Pancreas (tissue), 10 donors: Measurements from ENCODE around the gene MTTP. TPM values are rescaled to one million over a fixed set of nuclear protein-coding genes. Genes with fewer than 3 reads are reported as not detected.

Experiments used
- ATAC-seq, 4 donors: fragments of 200-7000 bp; cut with Tn5 transposase; one replicate each; pipeline versions ENCODE4 v1.8.0 to v1.9.1; 2020; ENCODE audit warnings: mild to moderate bottlenecking in 4 of 4, moderate library complexity in 4 of 4
- DNase-seq, 6 donors: peaks; one replicate each; pipeline ENCODE4 v3.0.0-alpha.2; 2020
- FAIRE-seq: peaks from 2 replicates; lab custom pipeline; 2012; peaks lifted over from hg19 to GRCh38; lab: Jason Lieb, UNC
- H3K27ac ChIP-seq, 4 donors: fragments of 200-600 bp; sonication (generic); 1 replicate in 3 of 4; 2 replicates in 1 of 4; pipeline versions ENCODE4 v1.5.0 to v1.8.0; 2020
- H3K27me3 ChIP-seq, 4 donors: fragments of 200-600 bp; one replicate each; pipeline ENCODE4 v1.8.0; 2021
- H3K36me3 ChIP-seq, 3 donors: fragments of 200-600 bp; sonication (generic) in 1 of 3; one replicate each; pipeline versions ENCODE4 v1.5.0 to v1.8.0; 2020 to 2021
- H3K4me1 ChIP-seq, 3 donors: fragments of 200-600 bp; one replicate each; pipeline ENCODE4 v1.8.0; 2021
- H3K4me3 ChIP-seq, 4 donors: fragments of 200-600 bp; sonication (generic) in 2 of 4; one replicate each; pipeline versions ENCODE4 v1.5.0 to v1.8.0; 2020 to 2021
- H3K9me3 ChIP-seq, 4 donors: fragments of 200-600 bp; one replicate each; pipeline ENCODE4 v1.8.0; 2021
- WGBS, 2 donors: extraction: QIAGEN DNeasy Blood & Tissue Kit; methylation state at CpG; one replicate each; pipeline ENCODE4 v1.1.7; 2013; 5-methylcytosine and 5-hydroxymethylcytosine counted together
- intact Hi-C, 3 donors: fragments of 100-400 bp; cut with DNase I; formaldehyde crosslinking; loops; one replicate each; pipeline versions ENCODE4 v1.11.1 to v1.14.2; 2022
- polyA plus RNA-seq, 2 donors: library from polyadenylated mRNA; stranded (reverse); fragments of 200-250 nt; gene quantifications; one replicate each; pipeline ENCODE4 v1.2.3, GENCODE V29; 2013
- total RNA-seq, 6 donors: library from RNA; stranded (reverse); fragmentation: NEBNext Ultra II Directional in 4 of 6; extraction: Animal tissue kit (Norgen Biotek cat#: 25700) in 4 of 6; gene quantifications; one replicate each; pipeline versions ENCODE4 v1.2.1 to v1.2.4, GENCODE V29; 2021 to 2023
- TF ChIP-seq, protein P1 (sequence below), 4 donors: fragments of 200-600 bp; sonication (generic) in 3 of 4; IDR thresholded peaks; one replicate each; pipeline versions ENCODE4 v1.5.0 to v1.8.0; 2021; ENCODE audit warnings: antibody characterized with exemption in 4 of 4
- donor health status: healthy with polysubstance abuse.
- donor health status: DM: no; HTN: no; CAD: no; lungs with moderate emphysema.
- donor health status: DM: no; HTN: no; CAD: no.
- donor health status: control.
- donor health status: control.
- donor health status: Bipolar disorder and iron deficiency.
- donor health status: DM: yes; HTN: yes; CAD: no.
- donor health status: DM: no; HTN: no; CAD: no.
- donor health status: DM: no; HTN: no; CAD: no.
- donor health status: DM: yes; HTN: yes; CAD: no.

MTTP gene
- total and polyA plus RNA-seq, 8 donors = 0.04 to 0.28 (median 0.05) TPM; not detected in 5

DNA sequence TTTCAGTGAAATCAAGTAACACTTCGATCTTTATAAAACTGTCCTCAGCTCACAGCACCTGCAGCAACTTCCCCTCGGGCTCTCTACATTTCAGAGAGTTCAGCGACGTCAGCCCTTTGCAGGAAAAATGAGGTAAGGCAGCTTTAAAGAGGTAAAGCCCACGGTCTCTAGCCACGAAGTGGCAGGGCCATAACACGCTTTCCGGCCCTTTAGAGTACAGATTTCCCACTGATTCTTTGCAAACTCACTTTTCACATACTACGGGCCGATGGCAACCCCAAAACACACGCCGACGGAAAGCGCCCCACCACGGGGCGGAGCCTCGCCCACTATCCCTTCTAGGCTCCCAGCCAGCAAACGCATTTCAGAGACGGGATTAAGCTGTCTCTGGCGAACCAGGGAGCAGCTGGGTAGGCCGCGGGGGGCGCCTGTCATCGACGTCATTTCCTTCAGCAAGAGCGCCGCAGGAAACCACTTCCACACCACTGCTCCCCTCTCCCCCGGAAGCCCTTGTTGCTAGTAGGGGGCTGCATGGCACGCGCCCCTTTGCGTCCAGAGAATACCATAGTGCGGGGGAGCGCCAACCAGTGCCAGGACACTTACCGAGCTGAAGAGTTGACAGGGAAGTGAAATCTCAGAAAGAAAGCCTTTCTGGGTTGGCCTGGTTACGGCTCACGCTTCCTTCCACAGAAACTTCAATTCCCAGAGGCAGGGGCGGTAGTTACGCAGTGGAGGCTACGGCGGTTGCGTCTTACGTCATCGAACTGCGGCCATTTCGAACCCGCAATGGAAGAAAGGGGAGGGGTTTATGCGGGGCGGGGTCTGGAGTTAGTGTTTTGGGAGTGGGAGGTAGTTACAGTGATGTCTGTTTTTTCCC is 11.1 kb upstream of the MTTP start, which contains the start of gene TRMT10A:
Gene TRMT10A, minus strand, starts transcription at position 730 of the 877 bp plus-strand sequence. CDS start 4,701 bp downstream, outside the sequence.
- FAIRE-seq = peak; percentile 83

DNA sequence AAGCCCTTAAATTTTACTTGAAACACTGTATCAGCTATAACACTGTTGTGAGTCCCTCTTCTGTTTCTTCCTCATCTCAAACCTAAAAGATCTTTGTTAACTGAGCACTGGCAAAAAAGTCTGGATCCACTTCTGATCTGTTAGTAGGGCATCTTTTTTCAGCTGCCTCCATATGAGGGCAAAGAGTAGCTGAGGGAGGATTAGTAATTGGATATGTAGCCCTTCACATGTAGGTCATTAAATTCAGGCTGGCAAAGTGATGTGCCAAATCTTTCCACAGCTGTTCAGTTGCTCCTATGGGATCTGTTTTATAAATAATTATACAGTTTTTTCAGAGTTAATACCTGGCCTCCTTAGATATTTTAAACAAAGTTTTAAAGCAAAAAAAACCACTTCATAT is 9.7 kb upstream of the MTTP start:
- H3K4me1 ChIP-seq = no peaks in the 10 kb centered on the region
- DNase-seq (no peak), FAIRE-seq (no peak), ATAC-seq (no peak)
- TF ChIP-seq, protein P1, sequence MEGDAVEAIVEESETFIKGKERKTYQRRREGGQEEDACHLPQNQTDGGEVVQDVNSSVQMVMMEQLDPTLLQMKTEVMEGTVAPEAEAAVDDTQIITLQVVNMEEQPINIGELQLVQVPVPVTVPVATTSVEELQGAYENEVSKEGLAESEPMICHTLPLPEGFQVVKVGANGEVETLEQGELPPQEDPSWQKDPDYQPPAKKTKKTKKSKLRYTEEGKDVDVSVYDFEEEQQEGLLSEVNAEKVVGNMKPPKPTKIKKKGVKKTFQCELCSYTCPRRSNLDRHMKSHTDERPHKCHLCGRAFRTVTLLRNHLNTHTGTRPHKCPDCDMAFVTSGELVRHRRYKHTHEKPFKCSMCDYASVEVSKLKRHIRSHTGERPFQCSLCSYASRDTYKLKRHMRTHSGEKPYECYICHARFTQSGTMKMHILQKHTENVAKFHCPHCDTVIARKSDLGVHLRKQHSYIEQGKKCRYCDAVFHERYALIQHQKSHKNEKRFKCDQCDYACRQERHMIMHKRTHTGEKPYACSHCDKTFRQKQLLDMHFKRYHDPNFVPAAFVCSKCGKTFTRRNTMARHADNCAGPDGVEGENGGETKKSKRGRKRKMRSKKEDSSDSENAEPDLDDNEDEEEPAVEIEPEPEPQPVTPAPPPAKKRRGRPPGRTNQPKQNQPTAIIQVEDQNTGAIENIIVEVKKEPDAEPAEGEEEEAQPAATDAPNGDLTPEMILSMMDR (IDR thresholded peaks at IDR 0.05) = no peak
- H3K27ac ChIP-seq = no peak overlapping the region
- no peaks in the 10 kb centered on the region for H3K9me3 ChIP-seq
- no peak overlapping the region for H3K4me3 ChIP-seq
- intact Hi-C loops = loop anchor here in 1 of 3 donors (5.0 kb wide), 1 partner anchor 242 kb away; no protein-coding TSS in a partner anchor
- no peaks in the 10 kb centered on the region for H3K36me3 ChIP-seq
- no peaks in the 10 kb centered on the region for H3K27me3 ChIP-seq

More for the DNA sequence above, 11.1 kb upstream of the MTTP start, which contains the start of gene TRMT10A:
- no peaks in the 10 kb centered on the region for H3K27me3 ChIP-seq
- WGBS, 2 donors = 0% methylated on average over 48 of the region's 48 CpGs
- no peaks in the 10 kb centered on the region for H3K9me3 ChIP-seq
- peak within 1 kb of the TSS; percentile 51 to 61 (median 53) for H3K4me3 ChIP-seq
- ATAC-seq = peak; percentile 94 to 98 (median 96)
- H3K36me3 ChIP-seq = no peaks in the 10 kb centered on the region
- DNase-seq = peak; percentile 92 to 98 (median 96)
- H3K27ac ChIP-seq = peak within 1 kb of the TSS; percentile 95 to 98 (median 96)
- TF ChIP-seq, protein P1 (IDR thresholded peaks at IDR 0.05) = peak in 1 of 4 donors; percentile 8
- intact Hi-C loops = loop anchor here in 1 of 3 donors (5.0 kb wide), 1 partner anchor 244 kb away; no protein-coding TSS in a partner anchor
- H3K4me1 ChIP-seq = no peaks in the 10 kb centered on the region

DNA sequence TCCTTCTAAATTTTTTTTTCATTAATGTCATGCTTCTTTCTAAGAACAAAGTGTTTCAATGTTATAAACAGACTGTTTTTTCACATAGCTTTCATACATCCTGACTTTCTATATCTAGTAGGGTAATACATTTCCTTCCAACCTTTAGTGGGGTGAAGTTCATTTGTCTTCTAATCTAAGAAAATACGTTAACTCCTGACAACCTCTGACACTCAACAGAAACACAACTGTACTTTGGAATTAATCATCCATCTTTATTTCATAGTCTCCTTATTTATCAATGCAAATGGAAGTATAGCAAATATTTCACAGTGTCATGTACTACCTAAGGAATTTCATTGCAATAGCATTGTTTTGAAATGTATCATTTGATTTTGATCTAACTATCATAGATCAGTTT is 2.7 kb upstream of the MTTP start:
- TF ChIP-seq, protein P1 (IDR thresholded peaks at IDR 0.05) = no peak
- no peak for FAIRE-seq
- intact Hi-C loops = no loop called here

DNA sequence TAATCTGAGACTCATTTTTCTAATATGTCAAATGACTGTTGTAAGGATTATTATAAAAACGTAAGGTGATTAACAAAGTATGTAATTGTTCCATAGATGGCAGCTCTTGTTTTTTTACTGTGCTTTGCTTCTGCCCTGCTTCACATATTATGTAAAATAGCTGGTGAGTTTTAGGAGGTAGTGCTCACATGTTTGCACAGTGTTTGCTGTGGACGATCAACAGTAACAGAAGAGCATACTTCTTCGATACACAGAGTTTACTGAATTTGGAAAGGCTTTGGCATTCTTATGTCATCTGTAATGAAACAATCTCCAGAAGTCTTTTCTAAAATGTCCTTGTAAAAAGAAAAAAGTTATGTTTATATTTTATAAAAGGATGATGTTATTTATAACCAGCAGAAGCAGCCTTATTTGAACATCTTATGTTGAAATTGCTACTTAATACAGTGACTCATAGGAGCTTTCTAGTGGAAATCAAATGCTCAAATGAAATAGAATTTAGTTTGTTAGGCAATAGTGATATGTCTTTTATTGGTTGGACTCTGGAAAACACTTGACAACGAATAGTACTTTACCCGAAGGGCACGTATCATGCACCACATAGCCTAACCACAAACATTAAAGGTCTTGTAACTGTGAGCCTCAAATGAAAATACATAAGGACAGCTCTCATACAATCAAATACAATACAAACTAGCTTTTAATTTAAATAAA is 1.9 kb upstream of the MTTP start:
- Histone ChIP-seq H3K27me3 (peaks cover 0 to 5% (median 0%) of the 10 kb centered on the region in 4 donors), H3K4me3 (no peak overlapping the region), H3K9me3 (no peaks in the 10 kb centered on the region), H3K27ac (no peak overlapping the region), H3K4me1 (no peaks in the 10 kb centered on the region), H3K36me3 (no peaks in the 10 kb centered on the region)
- FAIRE-seq (peak; percentile 51), DNase-seq (no peak), ATAC-seq (no peak)
- TF ChIP-seq, protein P1 (IDR thresholded peaks at IDR 0.05) = no peak
- WGBS, 2 donors = 73% methylated on average over 6 of the region's 6 CpGs
- intact Hi-C loops = no loop called here

More for the DNA sequence above, 2.7 kb upstream of the MTTP start:
- Histone ChIP-seq H3K4me3 (no peak overlapping the region), H3K4me1 (no peaks in the 10 kb centered on the region), H3K27me3 (peaks cover 0 to 5% (median 0%) of the 10 kb centered on the region in 4 donors), H3K36me3 (no peaks in the 10 kb centered on the region), H3K27ac (no peak overlapping the region), H3K9me3 (no peaks in the 10 kb centered on the region)
- DNase-seq (no peak), ATAC-seq (no peak)
- 27 to 38% methylated on average over 1 of the region's 1 CpG for whole genome bisulfite sequencing, 2 donors
